Naive B cell (primary cell): ENCODE results near the gene NUP205. TPM values are rescaled to one million over a fixed set of nuclear protein-coding genes. Genes with fewer than 3 reads are reported as not detected.

Source experiments
- ATAC-seq, 2 donors: fragments of 150-1000 bp; cut with Tn5 transposase; 2 replicates each; pipeline ENCODE4 v1.10.0; 2021; ENCODE audit warnings: low read depth in 2 of 2, mild to moderate bottlenecking in 2 of 2, moderate library complexity in 2 of 2
- DNase-seq: peaks from one replicate; pipeline ENCODE4 v3.0.0; 2022
- H3K27ac Mint-ChIP-seq, 6 donors: one replicate each; pipeline ENCODE4 v1.8.0; 2020 to 2022; ENCODE audit warnings: mild to moderate bottlenecking in 6 of 6, mixed read lengths in 6 of 6, moderate library complexity in 5 of 6, inconsistent platforms in 2 of 6
- H3K27me3 Mint-ChIP-seq, 3 donors: one replicate each; pipeline ENCODE4 v1.8.0; 2021 to 2022; ENCODE audit warnings: mixed read lengths in 3 of 3, mild to moderate bottlenecking in 1 of 3
- H3K36me3 Mint-ChIP-seq, 2 donors: one replicate each; pipeline ENCODE4 v1.8.0; 2020 to 2022; ENCODE audit warnings: mixed read lengths in 2 of 2, inconsistent platforms in 1 of 2, mild to moderate bottlenecking in 1 of 2
- H3K4me1 Mint-ChIP-seq, 3 donors: one replicate each; pipeline ENCODE4 v1.8.0; 2020 to 2022; ENCODE audit warnings: mixed read lengths in 3 of 3, inconsistent platforms in 1 of 3, mild to moderate bottlenecking in 1 of 3, moderate library complexity in 1 of 3
- H3K4me3 Mint-ChIP-seq, 8 donors: one replicate each; pipeline ENCODE4 v1.8.0; 2020 to 2022; ENCODE audit warnings: mild to moderate bottlenecking in 8 of 8, mixed read lengths in 8 of 8, moderate library complexity in 8 of 8, inconsistent platforms in 2 of 8
- H3K9me3 Mint-ChIP-seq, 7 donors: one replicate each; pipeline ENCODE4 v1.8.0; 2020 to 2022; ENCODE audit warnings: mixed read lengths in 7 of 7, mild to moderate bottlenecking in 5 of 7, inconsistent platforms in 2 of 7, moderate library complexity in 1 of 7
- polyA plus RNA-seq, 6 donors: library from polyadenylated mRNA; unstranded; fragments of 300-500 nt; fragmentation: Illumina TruSeq; gene quantifications; one replicate each; pipeline ENCODE4 v1.2.3, GENCODE V29; 2021; ENCODE audit warnings: low read depth in 6 of 6

The NUP205 gene
- polyA plus RNA-seq, 6 donors from 2014 or later, result 8.8 to 22.0 (median 18.2) TPM

GRCh38 chr7:135523146-135523545 lies 34.6 kb upstream of the NUP205 start:
- Mint-ChIP-seq H3K4me3 (no peak overlapping the region), H3K27me3 (peaks cover 0 to 6% (median 4%) of the 10 kb centered on the region in 3 donors), H3K27ac (peak overlapping the region in 1 of 6 donors; percentile 41), H3K4me1 (no peaks in the 10 kb centered on the region), H3K36me3 (no peaks in the 10 kb centered on the region), H3K9me3 (peaks cover 0 to 9% (median 5%) of the 10 kb centered on the region in 7 donors)
- ATAC-seq (no peak), DNase-seq (no peak)

GRCh38 chr7:135525426-135525825 lies 32.3 kb upstream of the NUP205 start:
- H3K27me3 Mint-ChIP-seq, result peaks cover 0 to 6% (median 4%) of the 10 kb centered on the region in 3 donors
- H3K9me3 Mint-ChIP-seq, result peaks cover 0 to 9% (median 5%) of the 10 kb centered on the region in 7 donors
- no peaks in the 10 kb centered on the region for H3K36me3 Mint-ChIP-seq
- H3K4me3 Mint-ChIP-seq, result no peak overlapping the region
- no peaks in the 10 kb centered on the region for H3K4me1 Mint-ChIP-seq
- no peak for ATAC-seq
- DNase-seq, result no peak
- H3K27ac Mint-ChIP-seq, result no peak overlapping the region

- H3K9me3 Mint-ChIP-seq, result peaks cover 0 to 9% (median 5%) of the 10 kb centered on the region in 7 donors
- H3K27ac Mint-ChIP-seq, result no peak overlapping the region
- ATAC-seq (no peak), DNase-seq (no peak)
- peaks cover 0 to 6% (median 4%) of the 10 kb centered on the region in 3 donors for H3K27me3 Mint-ChIP-seq
- no peaks in the 10 kb centered on the region for H3K36me3 Mint-ChIP-seq
- H3K4me3 Mint-ChIP-seq, result no peak overlapping the region
- no peaks in the 10 kb centered on the region for H3K4me1 Mint-ChIP-seq
These were observed 30.7 kb upstream of the NUP205 start for GRCh38 chr7:135527025-135527424.

GRCh38 chr7:135536150-135536549 lies 21.6 kb upstream of the NUP205 start:
- ATAC-seq (no peak), DNase-seq (no peak)
- no peaks in the 10 kb centered on the region for H3K9me3 Mint-ChIP-seq
- peaks cover 0 to 5% (median 4%) of the 10 kb centered on the region in 3 donors for H3K27me3 Mint-ChIP-seq
- H3K36me3 Mint-ChIP-seq, result no peaks in the 10 kb centered on the region
- H3K27ac Mint-ChIP-seq, result peak overlapping the region in 1 of 6 donors; percentile 2
- H3K4me1 Mint-ChIP-seq, result peaks cover 0 to 4% (median 0%) of the 10 kb centered on the region in 3 donors
- H3K4me3 Mint-ChIP-seq, result no peak overlapping the region

- Mint-ChIP-seq H3K27me3 (peaks cover 0 to 5% (median 4%) of the 10 kb centered on the region in 3 donors), H3K4me3 (peak overlapping the region in 1 of 8 donors; percentile 5), H3K4me1 (peaks cover 0 to 4% (median 0%) of the 10 kb centered on the region in 3 donors), H3K27ac (no peak overlapping the region), H3K9me3 (no peaks in the 10 kb centered on the region), H3K36me3 (no peaks in the 10 kb centered on the region)
- DNase-seq (no peak), ATAC-seq (no peak)
These were observed 20.3 kb upstream of the NUP205 start for GRCh38 chr7:135537453-135537852.

- peaks cover 0 to 5% (median 4%) of the 10 kb centered on the region in 3 donors for H3K27me3 Mint-ChIP-seq
- DNase-seq, result no peak
- H3K4me1 Mint-ChIP-seq, result peaks cover 0 to 4% (median 0%) of the 10 kb centered on the region in 3 donors
- ATAC-seq, result no peak
- no peaks in the 10 kb centered on the region for H3K36me3 Mint-ChIP-seq
- no peaks in the 10 kb centered on the region for H3K9me3 Mint-ChIP-seq
- H3K27ac Mint-ChIP-seq, result peak overlapping the region in 1 of 6 donors; percentile 64
- no peak overlapping the region for H3K4me3 Mint-ChIP-seq
These were observed 19.8 kb upstream of the NUP205 start for GRCh38 chr7:135537905-135538304.

- Mint-ChIP-seq H3K27me3 (peaks cover 0 to 5% (median 4%) of the 10 kb centered on the region in 3 donors), H3K4me1 (peaks cover 0 to 4% (median 0%) of the 10 kb centered on the region in 3 donors), H3K4me3 (no peak overlapping the region), H3K9me3 (no peaks in the 10 kb centered on the region), H3K36me3 (no peaks in the 10 kb centered on the region), H3K27ac (no peak overlapping the region)
- no peak for DNase-seq
- ATAC-seq, result no peak
These were observed 19.3 kb upstream of the NUP205 start for GRCh38 chr7:135538376-135538775.

GRCh38 chr7:135539629-135540028 lies 18.1 kb upstream of the NUP205 start:
- Mint-ChIP-seq H3K4me3 (no peak overlapping the region), H3K9me3 (no peaks in the 10 kb centered on the region), H3K4me1 (peaks cover 0 to 4% (median 0%) of the 10 kb centered on the region in 3 donors), H3K27me3 (peaks cover 0 to 5% (median 4%) of the 10 kb centered on the region in 3 donors), H3K36me3 (no peaks in the 10 kb centered on the region), H3K27ac (no peak overlapping the region)
- DNase-seq (no peak), ATAC-seq (no peak)

GRCh38 chr7:135541029-135541428 lies 16.7 kb upstream of the NUP205 start:
- peaks cover 0 to 5% (median 3%) of the 10 kb centered on the region in 3 donors for H3K27me3 Mint-ChIP-seq
- ATAC-seq, result no peak
- H3K4me3 Mint-ChIP-seq, result no peak overlapping the region
- no peak overlapping the region for H3K27ac Mint-ChIP-seq
- H3K36me3 Mint-ChIP-seq, result no peaks in the 10 kb centered on the region
- H3K9me3 Mint-ChIP-seq, result peaks cover 0 to 1% (median 0%) of the 10 kb centered on the region in 7 donors
- peaks cover 0 to 4% (median 0%) of the 10 kb centered on the region in 3 donors for H3K4me1 Mint-ChIP-seq
- no peak for DNase-seq

- no peak overlapping the region for H3K4me3 Mint-ChIP-seq
- peaks cover 0 to 1% (median 0%) of the 10 kb centered on the region in 7 donors for H3K9me3 Mint-ChIP-seq
- no peaks in the 10 kb centered on the region for H3K4me1 Mint-ChIP-seq
- H3K27me3 Mint-ChIP-seq, result peaks cover 6 to 24% (median 18%) of the 10 kb centered on the region in 3 donors
- no peaks in the 10 kb centered on the region for H3K36me3 Mint-ChIP-seq
- no peak for ATAC-seq
- DNase-seq, result no peak
- H3K27ac Mint-ChIP-seq, result no peak overlapping the region
These were observed 7.5 kb upstream of the NUP205 start for GRCh38 chr7:135550196-135550595.

GRCh38 chr7:135552148-135552547 lies 5.6 kb upstream of the NUP205 start:
- ATAC-seq (no peak), DNase-seq (no peak)
- Mint-ChIP-seq H3K36me3 (no peaks in the 10 kb centered on the region), H3K27me3 (peaks cover 9 to 24% (median 18%) of the 10 kb centered on the region in 3 donors), H3K4me3 (no peak overlapping the region), H3K27ac (no peak overlapping the region), H3K4me1 (peaks cover 0 to 4% (median 0%) of the 10 kb centered on the region in 3 donors), H3K9me3 (no peaks in the 10 kb centered on the region)

GRCh38 chr7:135553346-135553745 lies 4.4 kb upstream of the NUP205 start:
- H3K27me3 Mint-ChIP-seq, result peaks cover 9 to 18% (median 11%) of the 10 kb centered on the region in 3 donors

GRCh38 chr7:135558337-135558767 lies 635 bp downstream of the NUP205 start:
- peaks cover 0 to 6% (median 0%) of the 10 kb centered on the region in 3 donors for H3K27me3 Mint-ChIP-seq
- no peaks in the 10 kb centered on the region for H3K9me3 Mint-ChIP-seq
- ATAC-seq, result peak; percentile 68 to 75
- H3K4me1 Mint-ChIP-seq, result peaks cover 15 to 25% (median 18%) of the 10 kb centered on the region in 3 donors
- peaks cover 0 to 4% of the 10 kb centered on the region in 2 donors for H3K36me3 Mint-ChIP-seq
- no peak overlapping the region for H3K4me3 Mint-ChIP-seq
- no peak overlapping the region for H3K27ac Mint-ChIP-seq
- peak; percentile 68 for DNase-seq

More at GRCh38 chr7:135553346-135553745, 4.4 kb upstream of the NUP205 start:
- Mint-ChIP-seq H3K4me1 (peaks cover 0 to 4% (median 0%) of the 10 kb centered on the region in 3 donors), H3K27ac (no peak overlapping the region), H3K9me3 (no peaks in the 10 kb centered on the region), H3K4me3 (no peak overlapping the region), H3K36me3 (no peaks in the 10 kb centered on the region)
- ATAC-seq (no peak), DNase-seq (no peak)

- H3K27ac Mint-ChIP-seq, result no peak overlapping the region
- H3K27me3 Mint-ChIP-seq, result peaks cover 0 to 6% (median 0%) of the 10 kb centered on the region in 3 donors
- no peak overlapping the region for H3K4me3 Mint-ChIP-seq
- H3K4me1 Mint-ChIP-seq, result peaks cover 15 to 25% (median 18%) of the 10 kb centered on the region in 3 donors
- DNase-seq (no peak), ATAC-seq (no peak)
- peaks cover 0 to 4% of the 10 kb centered on the region in 2 donors for H3K36me3 Mint-ChIP-seq
- no peaks in the 10 kb centered on the region for H3K9me3 Mint-ChIP-seq
These were observed 1.2 kb downstream of the NUP205 start for GRCh38 chr7:135558881-135559280.
